Neural progenitor cell (in vitro differentiated cells): Measurements from ENCODE around the gene MORN5. TPM values are rescaled to one million over a fixed set of nuclear protein-coding genes. Genes with fewer than 3 reads are reported as not detected.

ENCODE experiments used
- DNase-seq: peaks from one replicate; pipeline ENCODE4 v3.0.0-alpha.2; 2016; ENCODE audit warnings: low spot score
- H2AFZ ChIP-seq: fragments of 200-600 bp; sonication (generic); replicated peaks from 2 replicates; pipeline ENCODE4 v1.6.1; 2016; ENCODE audit warnings: antibody characterized with exemption
- H3F3A ChIP-seq: fragments of 200-600 bp; sonication (generic); 2 replicates; pipeline ENCODE4 v1.6.1; 2016; ENCODE audit warnings: antibody characterized with exemption, low read depth
- H3K27ac ChIP-seq: fragments of 200-600 bp; sonication (generic); 2 replicates; pipeline ENCODE4 v1.5.1; 2016; ENCODE audit warnings: mild to moderate bottlenecking
- H3K27me3 ChIP-seq: fragments of 200-600 bp; sonication (generic); 2 replicates; pipeline ENCODE4 v1.6.1; 2016; ENCODE audit warnings: mild to moderate bottlenecking, moderate library complexity
- H3K36me3 ChIP-seq: fragments of 200-600 bp; sonication (generic); 2 replicates; pipeline ENCODE4 v1.5.1; 2016
- H3K4me1 ChIP-seq: fragments of 200-600 bp; sonication (generic); 2 replicates; pipeline ENCODE4 v1.6.1; 2016; ENCODE audit warnings: mixed run types
- H3K4me2 ChIP-seq: fragments of 200-600 bp; sonication (generic); 2 replicates; pipeline ENCODE4 v1.6.1; 2016
- H3K4me3 ChIP-seq: fragments of 200-600 bp; sonication (generic); 2 replicates; pipeline ENCODE4 v1.5.1; 2016
- H3K79me2 ChIP-seq: fragments of 200-600 bp; sonication (generic); 2 replicates; pipeline ENCODE4 v1.6.1; 2016; ENCODE audit warnings: low read depth
- H3K9ac ChIP-seq: fragments of 200-600 bp; sonication (generic); 2 replicates; pipeline ENCODE4 v1.6.1; 2016
- H3K9me3 ChIP-seq: fragments of 200-600 bp; sonication (generic); 2 replicates; pipeline ENCODE4 v1.5.1; 2016; ENCODE audit warnings: low read depth
- H4K20me1 ChIP-seq: fragments of 200-600 bp; sonication (generic); 2 replicates; pipeline ENCODE4 v1.6.1; 2016; ENCODE audit warnings: low read depth
- H3K27ac Mint-ChIP-seq: 3 replicates; pipeline ENCODE4 v1.8.0; 2021; ENCODE audit warnings: mixed read lengths
- H3K27me3 Mint-ChIP-seq: 2 replicates; pipeline ENCODE4 v1.8.0; 2022; ENCODE audit warnings: low read depth, mild to moderate bottlenecking, inconsistent platforms, moderate library complexity, mixed read lengths; ENCODE audit not compliant: insufficient read depth
- H3K36me3 Mint-ChIP-seq: 3 replicates; pipeline ENCODE4 v1.8.0; 2021; ENCODE audit warnings: mixed read lengths
- H3K4me1 Mint-ChIP-seq: 3 replicates; pipeline ENCODE4 v1.8.0; 2021; ENCODE audit warnings: mixed read lengths
- H3K4me3 Mint-ChIP-seq: 3 replicates; pipeline ENCODE4 v1.8.0; 2021; ENCODE audit warnings: mild to moderate bottlenecking, moderate library complexity, mixed read lengths
- H3K9me3 Mint-ChIP-seq: 3 replicates; pipeline ENCODE4 v1.8.0; 2020; ENCODE audit warnings: mixed read lengths
- CTCF ChIP-seq: fragments of 200-600 bp; sonication (generic); IDR thresholded peaks from 2 replicates; pipeline ENCODE4 v1.5.1; 2017; ENCODE audit warnings: antibody characterized with exemption, mild to moderate bottlenecking
- EZH2 ChIP-seq: fragments of 200-600 bp; sonication (generic); IDR thresholded peaks from 2 replicates; pipeline ENCODE4 v1.6.1; 2017; ENCODE audit warnings: antibody characterized with exemption, mild to moderate bottlenecking, moderate library complexity
- EZH2phosphoT487 ChIP-seq: fragments of 200-600 bp; sonication (generic); IDR thresholded peaks from 2 replicates; pipeline ENCODE4 v1.6.1; 2017; ENCODE audit warnings: antibody characterized with exemption
- total RNA-seq: library from RNA; depleted of rRNA; stranded (reverse); fragments of >200 nt; gene quantifications from 2 replicates; pipeline ENCODE4 v1.2.3, GENCODE V29; 2015; ENCODE audit warnings: low replicate concordance

MORN5 gene
- total RNA-seq, 1 donor from 2014 or later = 3.7 TPM

DNA sequence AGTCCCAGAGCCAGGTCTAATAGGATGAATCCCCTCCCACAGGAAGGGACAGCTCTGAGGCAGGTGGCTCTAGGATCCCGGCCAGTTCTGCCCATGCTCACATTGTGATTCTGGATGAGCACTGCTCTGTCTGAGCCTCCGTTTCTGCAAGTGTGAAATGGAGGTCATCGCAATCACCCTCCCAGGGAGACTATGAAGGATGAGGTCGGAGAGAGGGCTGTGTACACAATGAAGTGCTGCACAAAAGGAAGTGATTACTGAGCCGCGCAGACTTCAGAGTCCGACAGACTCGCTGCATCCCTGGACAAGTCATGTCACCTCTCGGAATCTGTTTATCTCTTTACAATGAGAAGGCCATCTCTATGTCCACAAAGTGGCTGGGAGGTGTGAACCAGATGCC, 47.4 kb downstream of the MORN5 start:
- no peak for TF ChIP-seq EZH2
- TF ChIP-seq EZH2phosphoT487 = no peak
- no peak for TF ChIP-seq CTCF
- Histone ChIP-seq H3K79me2 (no peaks in the 10 kb centered on the region), H4K20me1 (no peaks in the 10 kb centered on the region), H3K27ac (no peak overlapping the region), H3K4me1 (no peaks in the 10 kb centered on the region), H3K4me2 (no peak overlapping the region), H3F3A (no peaks in the 10 kb centered on the region), H3K4me3 (no peak overlapping the region), H2AFZ (no peak overlapping the region), H3K27me3 (peaks cover 51% of the 10 kb centered on the region), H3K9ac (no peak overlapping the region), H3K36me3 (no peaks in the 10 kb centered on the region), H3K9me3 (no peaks in the 10 kb centered on the region)
- DNase-seq = no peak
- Mint-ChIP-seq H3K27ac (no peak overlapping the region), H3K27me3 (peaks cover 26% of the 10 kb centered on the region), H3K36me3 (no peaks in the 10 kb centered on the region), H3K4me3 (no peak overlapping the region), H3K4me1 (peaks cover 6% of the 10 kb centered on the region), H3K9me3 (peaks cover 3% of the 10 kb centered on the region)

DNA sequence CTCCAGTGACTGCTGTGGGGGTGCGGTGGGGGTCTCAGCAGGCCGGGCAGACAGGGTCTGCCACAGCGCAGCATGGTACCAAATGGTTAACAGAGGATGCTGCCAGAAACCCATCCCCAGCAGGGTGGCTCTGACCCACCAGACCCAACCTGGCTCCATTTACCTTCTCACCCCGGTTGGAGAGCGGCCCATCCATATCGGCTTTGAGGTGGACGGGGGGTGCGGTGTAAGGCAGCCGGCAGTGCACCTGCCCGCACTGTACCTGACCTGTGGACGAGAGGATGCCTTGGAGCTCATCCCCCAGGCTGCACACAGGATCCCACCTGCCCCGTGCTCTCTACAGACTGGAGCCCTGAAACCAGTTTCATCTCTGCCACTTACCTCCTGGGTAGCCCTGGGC, 49.7 kb downstream of the MORN5 start:
- H3K27me3 ChIP-seq = peaks cover 74% of the 10 kb centered on the region
- H3K4me3 ChIP-seq = no peak overlapping the region
- H3K9ac ChIP-seq = no peak overlapping the region
- H3K4me3 Mint-ChIP-seq = no peak overlapping the region
- no peak overlapping the region for H2AFZ ChIP-seq
- H3K4me2 ChIP-seq = no peak overlapping the region
- H3F3A ChIP-seq = peaks cover 8% of the 10 kb centered on the region
- no peak for DNase-seq
- no peak for TF ChIP-seq EZH2phosphoT487
- no peak for TF ChIP-seq CTCF
- TF ChIP-seq EZH2 = no peak
- H3K4me1 ChIP-seq = no peaks in the 10 kb centered on the region
- H4K20me1 ChIP-seq = peaks cover 14% of the 10 kb centered on the region
- H3K9me3 ChIP-seq = no peaks in the 10 kb centered on the region
- peaks cover 10% of the 10 kb centered on the region for H3K4me1 Mint-ChIP-seq
- H3K79me2 ChIP-seq = no peaks in the 10 kb centered on the region
- H3K9me3 Mint-ChIP-seq = peaks cover 7% of the 10 kb centered on the region
- H3K36me3 ChIP-seq = no peaks in the 10 kb centered on the region
- H3K27ac Mint-ChIP-seq = no peak overlapping the region
- no peak overlapping the region for H3K27ac ChIP-seq
- peaks cover 43% of the 10 kb centered on the region for H3K27me3 Mint-ChIP-seq
- H3K36me3 Mint-ChIP-seq = no peaks in the 10 kb centered on the region

GRCh38 chr9:122212473-122213004, 52.8 kb downstream of the MORN5 start:
- Histone ChIP-seq H2AFZ (no peak overlapping the region), H3K27me3 (peaks cover 91% of the 10 kb centered on the region), H3K9me3 (no peaks in the 10 kb centered on the region), H3K4me3 (no peak overlapping the region), H4K20me1 (peaks cover 34% of the 10 kb centered on the region), H3K9ac (no peak overlapping the region), H3K4me1 (no peaks in the 10 kb centered on the region), H3F3A (peaks cover 8% of the 10 kb centered on the region), H3K79me2 (no peaks in the 10 kb centered on the region), H3K36me3 (no peaks in the 10 kb centered on the region), H3K4me2 (no peak overlapping the region), H3K27ac (no peak overlapping the region)
- Mint-ChIP-seq H3K27ac (no peak overlapping the region), H3K4me3 (peak overlapping the region; percentile 71), H3K36me3 (no peaks in the 10 kb centered on the region), H3K27me3 (peaks cover 64% of the 10 kb centered on the region), H3K4me1 (peaks cover 8% of the 10 kb centered on the region), H3K9me3 (peaks cover 12% of the 10 kb centered on the region)
- TF ChIP-seq CTCF = no peak
- no peak for TF ChIP-seq EZH2
- no peak for TF ChIP-seq EZH2phosphoT487
- DNase-seq = no peak
